ENCODE data around the gene CCDC107.

GRCh38 chr9:35628389-35628991 lies 29.6 kb upstream of the CCDC107 start:
- no peak for TF ChIP-seq POLR2AphosphoS5 (IDR thresholded peaks at IDR 0.05; ENCODE audit: low read depth, low read length)
- TF ChIP-seq POLR2A (IDR thresholded peaks at IDR 0.05; ENCODE audit: low read depth, low read length), result no peak
- TF ChIP-seq TAF1 (IDR thresholded peaks at IDR 0.05; ENCODE audit: borderline replicate concordance, low read depth, low read length), result no peak
